GM18511 (cell line): ENCODE data around the gene TNS3.

Experiments
- ATAC-seq: cut with Tn5 transposase; IDR thresholded peaks from one replicate; pipeline ENCODE4 v1.9.1; 2021; ENCODE audit warnings: mild to moderate bottlenecking, moderate library complexity; ENCODE audit not compliant: unreplicated experiment

Gene TNS3

GRCh38 chr7:47393406-47393805 lies 188.5 kb downstream of the TNS3 start:
- ATAC-seq = no peak

GRCh38 chr7:47392241-47392759 lies 189.6 kb downstream of the TNS3 start:
- ATAC-seq = no peak

- ATAC-seq = no peak
Observed at GRCh38 chr7:47391726-47392125, 190.2 kb downstream of the TNS3 start.

GRCh38 chr7:47390914-47391313 lies 191.0 kb downstream of the TNS3 start:
- no peak for ATAC-seq

- ATAC-seq = no peak
Observed at GRCh38 chr7:47389923-47390630, 191.8 kb downstream of the TNS3 start.

GRCh38 chr7:47389171-47389922 lies 192.6 kb downstream of the TNS3 start:
- ATAC-seq = no peak

GRCh38 chr7:47387506-47387905 lies 194.4 kb downstream of the TNS3 start:
- no peak for ATAC-seq

- ATAC-seq = no peak
Observed at GRCh38 chr7:47386273-47386835, 195.6 kb downstream of the TNS3 start.

- ATAC-seq = no peak
Observed at GRCh38 chr7:47385536-47386125, 196.3 kb downstream of the TNS3 start.

- no peak for ATAC-seq
Observed at GRCh38 chr7:47384755-47385535, 197.0 kb downstream of the TNS3 start.

GRCh38 chr7:47383696-47384445 lies 198.0 kb downstream of the TNS3 start:
- no peak for ATAC-seq

- ATAC-seq = no peak
Observed at GRCh38 chr7:47383072-47383471, 198.8 kb downstream of the TNS3 start.

GRCh38 chr7:47382200-47382599 lies 199.7 kb downstream of the TNS3 start:
- no peak for ATAC-seq

GRCh38 chr7:47381134-47381495 lies 200.8 kb downstream of the TNS3 start:
- no peak for ATAC-seq

- ATAC-seq = no peak
Observed at GRCh38 chr7:47380325-47381133, 201.4 kb downstream of the TNS3 start.

GRCh38 chr7:47379629-47380324 lies 202.1 kb downstream of the TNS3 start:
- no peak for ATAC-seq

GRCh38 chr7:47378728-47379395 lies 203.0 kb downstream of the TNS3 start:
- ATAC-seq = no peak

- no peak for ATAC-seq
Observed at GRCh38 chr7:47377741-47378140, 204.2 kb downstream of the TNS3 start.
